Endodermal cell (in vitro differentiated cells): Measurements from ENCODE around the gene GTF2F1. TPM values are rescaled to one million over a fixed set of nuclear protein-coding genes. Genes with fewer than 3 reads are reported as not detected.
A peak's percentile ranks its signal among the peaks of the same experiment; 100 is the strongest.

Experiments used
- DNase-seq: peaks from one replicate; pipeline ENCODE4 v3.0.0-alpha.2; 2017
- H3K27ac ChIP-seq: 2 replicates; pipeline ENCODE4 v1.5.1; 2013; ENCODE audit warnings: mild to moderate bottlenecking, low read depth, low read length, moderate library complexity
- H3K27me3 ChIP-seq: 2 replicates; pipeline ENCODE4 v1.6.1; 2013; ENCODE audit warnings: mild to moderate bottlenecking, low read length, moderate library complexity; ENCODE audit not compliant: insufficient read depth, control insufficient read depth, poor library complexity, severe bottlenecking
- H3K36me3 ChIP-seq: 2 replicates; pipeline ENCODE4 v1.7.0; 2013; ENCODE audit warnings: mild to moderate bottlenecking, low read length, moderate library complexity; ENCODE audit not compliant: control insufficient read depth, insufficient read depth
- H3K4me1 ChIP-seq: one replicate; pipeline ENCODE4 v1.7.0; 2013; ENCODE audit warnings: low read length; ENCODE audit not compliant: control insufficient read depth, insufficient read depth
- H3K4me3 ChIP-seq: 2 replicates; pipeline ENCODE4 v1.5.1; 2013; ENCODE audit warnings: mild to moderate bottlenecking, low read length, moderate library complexity
- H3K9ac ChIP-seq: 2 replicates; pipeline ENCODE4 v1.6.1; 2013; ENCODE audit warnings: mild to moderate bottlenecking, low read length, moderate library complexity; ENCODE audit not compliant: poor library complexity, severe bottlenecking; ENCODE audit errors: extremely low read depth
- H3K9me3 ChIP-seq: 2 replicates; pipeline ENCODE4 v1.6.1; 2013; ENCODE audit warnings: mild to moderate bottlenecking, low read length, moderate library complexity; ENCODE audit not compliant: control insufficient read depth
- H3K27ac Mint-ChIP-seq: 2 replicates; pipeline ENCODE4 v1.8.0; 2020; ENCODE audit warnings: mixed read lengths
- H3K27me3 Mint-ChIP-seq: 2 replicates; pipeline ENCODE4 v1.8.0; 2021; ENCODE audit warnings: mild to moderate bottlenecking, mixed read lengths; ENCODE audit not compliant: insufficient read depth
- H3K36me3 Mint-ChIP-seq: 2 replicates; pipeline ENCODE4 v1.8.0; 2020; ENCODE audit warnings: low read depth, mixed read lengths
- H3K4me1 Mint-ChIP-seq: 2 replicates; pipeline ENCODE4 v1.8.0; 2020; ENCODE audit warnings: mixed read lengths
- H3K4me3 Mint-ChIP-seq: 2 replicates; pipeline ENCODE4 v1.8.0; 2020; ENCODE audit warnings: mild to moderate bottlenecking, moderate library complexity, mixed read lengths
- H3K9me3 Mint-ChIP-seq: 2 replicates; pipeline ENCODE4 v1.8.0; 2020; ENCODE audit warnings: mild to moderate bottlenecking, mixed read lengths
- WGBS, 2 experiments: methylation state at CpG; one replicate each; pipeline versions ENCODE4 v1.1.5 to v1.1.7; 2013; ENCODE audit warnings: missing lambda C conversion rate in 2 of 2, mixed read lengths in 1 of 2; ENCODE audit not compliant: insufficient coverage in 1 of 2, insufficient read length in 1 of 2; 5-methylcytosine and 5-hydroxymethylcytosine counted together
- microRNA-seq: library from miRNA; unstranded; fragments of <30 nt; microRNA quantifications from one replicate; pipeline ENCODE4 v1.2.0, GENCODE V29; 2020; ENCODE audit warnings: borderline microRNAs expressed
- total RNA-seq, 2 donors: library from RNA; stranded (reverse); fragmentation: NEBNext Ultra II Directional in 1 of 2; extraction: Animal tissue kit (Norgen Biotek cat#: 25700) in 1 of 2; gene quantifications; 2 replicates in 1 of 2; 3 replicates in 1 of 2; pipeline ENCODE4 v1.2.1, GENCODE V29; 2021
- TF ChIP-seq, protein P1 (sequence below): fragments of 200-600 bp; sonication (generic); conservative IDR thresholded peaks from 2 replicates; pipeline ENCODE4 v1.5.0; 2021; ENCODE audit warnings: antibody characterized with exemption, mild to moderate bottlenecking

Gene GTF2F1
- total RNA-seq, 2 donors from 2014 or later: 59.2 to 66.4 TPM

- WGBS, 2 experiments: 85 to 88% methylated on average over 12 to 17 of the region's 17 CpGs
- H3K27me3 ChIP-seq: no peaks in the 10 kb centered on the region
- Mint-ChIP-seq H3K27ac (no peak within 1 kb of the TSS), H3K9me3 (peaks cover under 1% of the 10 kb centered on the region), H3K4me1 (no peaks in the 10 kb centered on the region), H3K36me3 (no peaks in the 10 kb centered on the region), H3K4me3 (no peak within 1 kb of the TSS), H3K27me3 (no peaks in the 10 kb centered on the region)
- H3K4me3 ChIP-seq: no peak within 1 kb of the TSS
- no peak for DNase-seq
- no peaks in the 10 kb centered on the region for H3K36me3 ChIP-seq
- TF ChIP-seq, protein P1, sequence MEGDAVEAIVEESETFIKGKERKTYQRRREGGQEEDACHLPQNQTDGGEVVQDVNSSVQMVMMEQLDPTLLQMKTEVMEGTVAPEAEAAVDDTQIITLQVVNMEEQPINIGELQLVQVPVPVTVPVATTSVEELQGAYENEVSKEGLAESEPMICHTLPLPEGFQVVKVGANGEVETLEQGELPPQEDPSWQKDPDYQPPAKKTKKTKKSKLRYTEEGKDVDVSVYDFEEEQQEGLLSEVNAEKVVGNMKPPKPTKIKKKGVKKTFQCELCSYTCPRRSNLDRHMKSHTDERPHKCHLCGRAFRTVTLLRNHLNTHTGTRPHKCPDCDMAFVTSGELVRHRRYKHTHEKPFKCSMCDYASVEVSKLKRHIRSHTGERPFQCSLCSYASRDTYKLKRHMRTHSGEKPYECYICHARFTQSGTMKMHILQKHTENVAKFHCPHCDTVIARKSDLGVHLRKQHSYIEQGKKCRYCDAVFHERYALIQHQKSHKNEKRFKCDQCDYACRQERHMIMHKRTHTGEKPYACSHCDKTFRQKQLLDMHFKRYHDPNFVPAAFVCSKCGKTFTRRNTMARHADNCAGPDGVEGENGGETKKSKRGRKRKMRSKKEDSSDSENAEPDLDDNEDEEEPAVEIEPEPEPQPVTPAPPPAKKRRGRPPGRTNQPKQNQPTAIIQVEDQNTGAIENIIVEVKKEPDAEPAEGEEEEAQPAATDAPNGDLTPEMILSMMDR: no peak
- no peak within 1 kb of the TSS for H3K9ac ChIP-seq
- H3K4me1 ChIP-seq: no peaks in the 10 kb centered on the region
- no peak within 1 kb of the TSS for H3K27ac ChIP-seq
- H3K9me3 ChIP-seq: no peaks in the 10 kb centered on the region
Measured at GRCh38 chr19:6333439-6333838, 59.5 kb downstream of the GTF2F1 start, which contains the start of gene ACER1. Gene ACER1, minus strand, starts transcription at chr19:6333612. Its CDS starts 61 bp downstream, at chr19:6333551.

Small RNA genes lying within 50 kb of the gene (microRNA-seq; reads per million reads assigned to microRNA genes)
- gene MIR3940: 2.2 reads per million, percentile 13 among the genes with 10 or more reads in this experiment
- not detected for gene MIR6790
- gene MIR6885: not detected

Other genes starting within 250 kb of the GTF2F1 start
- 10 to 100 TPM; 50.1 to 51.8 TPM for gene MLLT1, start 113.2 kb downstream of the GTF2F1 start, total RNA-seq
- not detected for gene ACER1, start 59.6 kb downstream of the GTF2F1 start, total RNA-seq
- gene CLPP, start 31.6 kb downstream of the GTF2F1 start, total RNA-seq: 10 to 100 TPM; 79.8 to 87.7 TPM
- 10 to 100 TPM; 80.0 to 98.3 TPM for gene ALKBH7, start 20.4 kb downstream of the GTF2F1 start, total RNA-seq
- 1 to 10 TPM; 1.9 to 2.7 TPM for gene PSPN, start 17.2 kb downstream of the GTF2F1 start, total RNA-seq
- 100 to 1,000 TPM; 454 to 476 TPM for gene KHSRP, start 31.6 kb upstream of the GTF2F1 start, total RNA-seq
- gene SLC25A41, start 40.6 kb upstream of the GTF2F1 start, total RNA-seq: under 1 TPM in 1 of 2 donors, not detected in 1; 0.46 TPM
- gene SLC25A23, start 66.6 kb upstream of the GTF2F1 start, total RNA-seq: 10 to 100 TPM; 34.9 to 39.5 TPM
- gene CRB3, start 71.1 kb upstream of the GTF2F1 start, total RNA-seq: 10 to 100 TPM; 46.4 to 50.9 TPM
- 1 to 10 TPM; 1.7 to 2.1 TPM for gene DENND1C, start 88.6 kb upstream of the GTF2F1 start, total RNA-seq
- 1 to 10 TPM; 5.2 to 7.5 TPM for gene TUBB4A, start 109.1 kb upstream of the GTF2F1 start, total RNA-seq
- gene TNFSF9, start 137.9 kb upstream of the GTF2F1 start, total RNA-seq: 1 to 10 TPM in 1 of 2 donors, under 1 TPM in 1; 0.68 to 3.9 TPM
- gene CD70, start 198.0 kb upstream of the GTF2F1 start, total RNA-seq: 1 to 10 TPM in 1 of 2 donors, under 1 TPM in 1; 0.92 to 1.8 TPM